GDM1 (cell line): ENCODE measurements around the gene SPON1.

Experiments used
- DNase-seq: peaks from one replicate; lab custom pipeline; 2025; lab: John Stamatoyannopoulos, UW

SPON1 gene

GRCh38 chr11:14036469-14036868 lies 73.9 kb downstream of the SPON1 start:
- no peak for DNase-seq

- no peak for DNase-seq
These were observed 78.5 kb downstream of the SPON1 start for GRCh38 chr11:14041040-14041439.

GRCh38 chr11:14041565-14041964 lies 79.0 kb downstream of the SPON1 start:
- no peak for DNase-seq

- no peak for DNase-seq
These were observed 80.4 kb downstream of the SPON1 start for GRCh38 chr11:14042686-14043465.

GRCh38 chr11:14044916-14045315 lies 82.4 kb downstream of the SPON1 start:
- DNase-seq = no peak

GRCh38 chr11:14045417-14045816 lies 82.9 kb downstream of the SPON1 start:
- no peak for DNase-seq

- no peak for DNase-seq
These were observed 89.7 kb downstream of the SPON1 start for GRCh38 chr11:14052198-14052597.

GRCh38 chr11:14054116-14055107 lies 91.9 kb downstream of the SPON1 start:
- no peak for DNase-seq

- DNase-seq = no peak
These were observed 93.4 kb downstream of the SPON1 start for GRCh38 chr11:14055936-14056335.

- DNase-seq = no peak
These were observed 95.5 kb downstream of the SPON1 start for GRCh38 chr11:14058061-14058460.

- no peak for DNase-seq
These were observed 97.0 kb downstream of the SPON1 start for GRCh38 chr11:14059491-14059890.

GRCh38 chr11:14061721-14062120 lies 99.2 kb downstream of the SPON1 start:
- no peak for DNase-seq

GRCh38 chr11:14065141-14065540 lies 102.6 kb downstream of the SPON1 start:
- no peak for DNase-seq

GRCh38 chr11:14065681-14066080 lies 103.2 kb downstream of the SPON1 start:
- DNase-seq = no peak

- no peak for DNase-seq
These were observed 105.2 kb downstream of the SPON1 start for GRCh38 chr11:14067686-14068085.

GRCh38 chr11:14070896-14071295 lies 108.4 kb downstream of the SPON1 start:
- no peak for DNase-seq

- no peak for DNase-seq
These were observed 111.4 kb downstream of the SPON1 start for GRCh38 chr11:14073849-14074476.

- no peak for DNase-seq
These were observed 112.9 kb downstream of the SPON1 start for GRCh38 chr11:14075118-14076078.

- no peak for DNase-seq
These were observed 116.5 kb downstream of the SPON1 start for GRCh38 chr11:14079011-14079410.

GRCh38 chr11:14079797-14080196 lies 117.3 kb downstream of the SPON1 start:
- no peak for DNase-seq

GRCh38 chr11:14081581-14082231 lies 119.2 kb downstream of the SPON1 start:
- DNase-seq = no peak
